Effector memory CD8-positive, alpha-beta T cell (primary cell): Measurements from ENCODE around the gene SYNGAP1.

ENCODE experiments used
- ATAC-seq: fragments of 150-1000 bp; cut with Tn5 transposase; replicated peaks from 2 replicates; pipeline ENCODE4 v1.10.0; 2021; ENCODE audit warnings: mild to moderate bottlenecking, moderate library complexity
- DNase-seq, 3 experiments: peaks; one replicate each; pipeline ENCODE4 v3.0.0; 2021
- H3K27ac Mint-ChIP-seq, 2 donors: one replicate each; pipeline ENCODE4 v1.8.0; 2022; ENCODE audit warnings: mild to moderate bottlenecking in 2 of 2, mixed read lengths in 2 of 2, moderate library complexity in 2 of 2
- H3K27me3 Mint-ChIP-seq, 2 donors: one replicate each; pipeline ENCODE4 v1.8.0; 2022; ENCODE audit warnings: mixed read lengths in 2 of 2
- H3K36me3 Mint-ChIP-seq: one replicate; pipeline ENCODE4 v1.8.0; 2022; ENCODE audit warnings: mild to moderate bottlenecking, moderate library complexity, mixed read lengths; ENCODE audit not compliant: insufficient read depth
- H3K4me1 Mint-ChIP-seq, 2 donors: one replicate each; pipeline ENCODE4 v1.8.0; 2022; ENCODE audit warnings: low read depth in 2 of 2, mixed read lengths in 2 of 2
- H3K4me3 Mint-ChIP-seq, 2 donors: one replicate each; pipeline ENCODE4 v1.8.0; 2022; ENCODE audit warnings: mild to moderate bottlenecking in 2 of 2, mixed read lengths in 2 of 2, moderate library complexity in 2 of 2
- H3K9me3 Mint-ChIP-seq, 2 donors: one replicate each; pipeline ENCODE4 v1.8.0; 2022; ENCODE audit warnings: mixed read lengths in 2 of 2

The SYNGAP1 gene

GRCh38 chr6:33430991-33431879 is 11.4 kb downstream of the SYNGAP1 start:
- Mint-ChIP-seq H3K4me1 (peaks cover 54 to 69% of the 10 kb centered on the region in 2 donors), H3K36me3 (peaks cover 49% of the 10 kb centered on the region), H3K27ac (peak overlapping the region; percentile 95 to 100), H3K27me3 (no peaks in the 10 kb centered on the region), H3K9me3 (no peaks in the 10 kb centered on the region), H3K4me3 (peak overlapping the region; percentile 98 to 99)
- peak; percentile 82 to 87 (median 83) for DNase-seq
- peak; percentile 62 for ATAC-seq

- ATAC-seq, result no peak
- Mint-ChIP-seq H3K27ac (peak overlapping the region; percentile 95 to 100), H3K36me3 (peaks cover 49% of the 10 kb centered on the region)
These were observed 12.1 kb downstream of the SYNGAP1 start for GRCh38 chr6:33431880-33432541.

GRCh38 chr6:33432546-33432945 is 12.7 kb downstream of the SYNGAP1 start:
- Mint-ChIP-seq H3K36me3 (peaks cover 48% of the 10 kb centered on the region), H3K4me1 (peaks cover 43 to 56% of the 10 kb centered on the region in 2 donors), H3K4me3 (peak overlapping the region; percentile 98 to 99), H3K27ac (peak overlapping the region; percentile 95 to 100), H3K9me3 (no peaks in the 10 kb centered on the region), H3K27me3 (no peaks in the 10 kb centered on the region)
- ATAC-seq, result no peak
- no peak for DNase-seq

More at GRCh38 chr6:33431880-33432541, 12.1 kb downstream of the SYNGAP1 start:
- Mint-ChIP-seq H3K9me3 (no peaks in the 10 kb centered on the region), H3K4me1 (peaks cover 48 to 61% of the 10 kb centered on the region in 2 donors), H3K27me3 (no peaks in the 10 kb centered on the region), H3K4me3 (peak overlapping the region; percentile 98 to 99)
- no peak for DNase-seq

- peak overlapping the region; percentile 95 to 100 for H3K27ac Mint-ChIP-seq
- H3K9me3 Mint-ChIP-seq, result no peaks in the 10 kb centered on the region
- no peak for DNase-seq
- H3K4me1 Mint-ChIP-seq, result peaks cover 43 to 55% of the 10 kb centered on the region in 2 donors
- peaks cover 49% of the 10 kb centered on the region for H3K36me3 Mint-ChIP-seq
- ATAC-seq, result no peak
- H3K27me3 Mint-ChIP-seq, result no peaks in the 10 kb centered on the region
- H3K4me3 Mint-ChIP-seq, result peak overlapping the region; percentile 98 to 99
These were observed 13.2 kb downstream of the SYNGAP1 start for GRCh38 chr6:33433001-33433543.

- Mint-ChIP-seq H3K36me3 (peaks cover 49% of the 10 kb centered on the region), H3K4me3 (no peak overlapping the region), H3K4me1 (peaks cover 39 to 49% of the 10 kb centered on the region in 2 donors), H3K27me3 (no peaks in the 10 kb centered on the region), H3K27ac (peak overlapping the region; percentile 95 to 100), H3K9me3 (no peaks in the 10 kb centered on the region)
- ATAC-seq (no peak), DNase-seq (no peak)
These were observed 13.8 kb downstream of the SYNGAP1 start for GRCh38 chr6:33433544-33434191.

- DNase-seq, result no peak
- no peaks in the 10 kb centered on the region for H3K9me3 Mint-ChIP-seq
These were observed 15.1 kb downstream of the SYNGAP1 start for GRCh38 chr6:33434961-33435360.

GRCh38 chr6:33437666-33438065 is 17.8 kb downstream of the SYNGAP1 start:
- H3K27ac Mint-ChIP-seq, result peak overlapping the region in 1 of 2 donors; percentile 73
- no peaks in the 10 kb centered on the region for H3K27me3 Mint-ChIP-seq
- H3K4me3 Mint-ChIP-seq, result no peak overlapping the region
- ATAC-seq (no peak), DNase-seq (no peak)
- H3K4me1 Mint-ChIP-seq, result peaks cover 5 to 11% of the 10 kb centered on the region in 2 donors
- peaks cover 57% of the 10 kb centered on the region for H3K36me3 Mint-ChIP-seq
- H3K9me3 Mint-ChIP-seq, result no peaks in the 10 kb centered on the region

More at GRCh38 chr6:33434961-33435360, 15.1 kb downstream of the SYNGAP1 start:
- ATAC-seq, result no peak
- Mint-ChIP-seq H3K27ac (no peak overlapping the region), H3K36me3 (peaks cover 55% of the 10 kb centered on the region), H3K4me1 (peaks cover 26 to 37% of the 10 kb centered on the region in 2 donors), H3K27me3 (no peaks in the 10 kb centered on the region), H3K4me3 (no peak overlapping the region)

GRCh38 chr6:33438978-33439594 is 19.2 kb downstream of the SYNGAP1 start:
- Mint-ChIP-seq H3K36me3 (peaks cover 60% of the 10 kb centered on the region), H3K4me1 (peaks cover 0 to under 1% of the 10 kb centered on the region in 2 donors), H3K4me3 (no peak overlapping the region), H3K27me3 (no peaks in the 10 kb centered on the region), H3K27ac (peak overlapping the region; percentile 3 to 49), H3K9me3 (no peaks in the 10 kb centered on the region)
- ATAC-seq, result no peak
- DNase-seq, result no peak

GRCh38 chr6:33439956-33440648 is 20.2 kb downstream of the SYNGAP1 start:
- Mint-ChIP-seq H3K4me1 (no peaks in the 10 kb centered on the region), H3K9me3 (no peaks in the 10 kb centered on the region), H3K4me3 (no peak overlapping the region), H3K36me3 (peaks cover 55% of the 10 kb centered on the region), H3K27ac (peak overlapping the region; percentile 3 to 36), H3K27me3 (no peaks in the 10 kb centered on the region)
- no peak for ATAC-seq
- no peak for DNase-seq

GRCh38 chr6:33440649-33441309 is 20.9 kb downstream of the SYNGAP1 start:
- Mint-ChIP-seq H3K27ac (peak overlapping the region; percentile 65 to 83), H3K4me1 (no peaks in the 10 kb centered on the region), H3K9me3 (no peaks in the 10 kb centered on the region), H3K36me3 (peaks cover 52% of the 10 kb centered on the region), H3K27me3 (no peaks in the 10 kb centered on the region), H3K4me3 (no peak overlapping the region)
- DNase-seq (no peak), ATAC-seq (no peak)

GRCh38 chr6:33441457-33441856 is 21.6 kb downstream of the SYNGAP1 start:
- Mint-ChIP-seq H3K36me3 (peaks cover 45% of the 10 kb centered on the region), H3K27ac (peak overlapping the region; percentile 65 to 83)
- ATAC-seq, result no peak

GRCh38 chr6:33442283-33442682 is 22.4 kb downstream of the SYNGAP1 start:
- Mint-ChIP-seq H3K36me3 (peaks cover 43% of the 10 kb centered on the region), H3K27ac (peak overlapping the region in 1 of 2 donors; percentile 65)

More at GRCh38 chr6:33441457-33441856, 21.6 kb downstream of the SYNGAP1 start:
- H3K4me3 Mint-ChIP-seq, result no peak overlapping the region
- no peaks in the 10 kb centered on the region for H3K27me3 Mint-ChIP-seq
- H3K4me1 Mint-ChIP-seq, result no peaks in the 10 kb centered on the region
- DNase-seq, result no peak
- no peaks in the 10 kb centered on the region for H3K9me3 Mint-ChIP-seq

More at GRCh38 chr6:33442283-33442682, 22.4 kb downstream of the SYNGAP1 start:
- Mint-ChIP-seq H3K4me1 (no peaks in the 10 kb centered on the region), H3K9me3 (no peaks in the 10 kb centered on the region), H3K27me3 (no peaks in the 10 kb centered on the region), H3K4me3 (no peak overlapping the region)
- ATAC-seq, result no peak
- no peak for DNase-seq
